A549 (cell line): ENCODE data around the gene PDSS1. TPM values are rescaled to one million over a fixed set of nuclear protein-coding genes. Genes with fewer than 3 reads are reported as not detected.

Experiments used
- ATAC-seq, 2 experiments: fragments of 200-7000 bp in 1 of 2; fragments of >200 bp in 1 of 2; cut with Nextera tagmentation in 1 of 2; cut with Tn5 transposase in 1 of 2; 3 replicates each; pipeline versions ENCODE4 v1.8.0 to v1.9.1; 2018 to 2020; ENCODE audit warnings: mild to moderate bottlenecking in 1 of 2, moderate library complexity in 1 of 2
- CTCF ChIA-PET: fragments of 300-600 bp; sonication (Branson Sonifier 250); formaldehyde crosslinking; extraction: SDS; loops from one replicate; lab custom pipeline; 2021; ENCODE audit warnings: antibody characterized with exemption, inconsistent platforms; lab: Yijun Ruan, JAX
- POLR2A ChIA-PET: fragments of 350-600 bp; formaldehyde crosslinking; extraction: SDS; loops from one replicate; lab custom pipeline; 2021; ENCODE audit warnings: antibody characterized with exemption, inconsistent platforms; lab: Yijun Ruan, JAX
- DNase-seq, 2 experiments: peaks; one replicate each; pipeline versions ENCODE4 v3.0.0 to v3.0.0-alpha.2; 2011 to 2016; ENCODE audit warnings: low read depth in 1 of 2, low spot score in 1 of 2
- FAIRE-seq: peaks from 2 replicates; lab custom pipeline; 2011; peaks lifted over from hg19 to GRCh38; lab: Jason Lieb, UNC
- H3K27ac ChIP-seq, 2 experiments: fragments of >200 bp; sonication (Bioruptor Twin); formaldehyde crosslinking; 3 replicates each; pipeline ENCODE4 v1.5.1; 2016 to 2017
- H3K4me1 ChIP-seq: fragments of >200 bp; sonication (Bioruptor Twin); formaldehyde crosslinking; 3 replicates; pipeline ENCODE4 v1.6.1; 2016
- H3K4me2 ChIP-seq: fragments of >200 bp; sonication (Bioruptor Twin); formaldehyde crosslinking; 3 replicates; pipeline ENCODE4 v1.6.1; 2016
- H3K4me3 ChIP-seq: fragments of >200 bp; sonication (Bioruptor Twin); formaldehyde crosslinking; 3 replicates; pipeline ENCODE4 v1.5.1; 2016
- H3K9me3 ChIP-seq: fragments of >200 bp; sonication (Bioruptor Twin); formaldehyde crosslinking; 3 replicates; pipeline ENCODE4 v1.6.1; 2016
- BHLHE40 ChIP-seq: IDR thresholded peaks from 2 replicates; pipeline ENCODE4 v1.6.1; 2012; ENCODE audit warnings: low read depth, low read length, inconsistent platforms
- CBX2 ChIP-seq: fragments of 200-600 bp; sonication (generic); IDR thresholded peaks from 2 replicates; pipeline ENCODE4 v1.6.1; 2016; ENCODE audit warnings: low read depth, mild to moderate bottlenecking, borderline replicate concordance
- CHD2 ChIP-seq: fragments of 150-350 bp; IDR thresholded peaks from 2 replicates; pipeline ENCODE4 v1.6.1; 2014; ENCODE audit warnings: low read length; ENCODE audit not compliant: partially characterized antibody
- EP300 ChIP-seq, 2 experiments: fragments of >200 bp; sonication (Bioruptor Twin); formaldehyde crosslinking; IDR thresholded peaks; 2 replicates in 1 of 2; 3 replicates in 1 of 2; pipeline ENCODE4 v1.6.1; 2016 to 2017
- FOSB ChIP-seq: fragments of 250-450 bp; sonication (Bioruptor Pico); IDR thresholded peaks from 2 replicates; pipeline ENCODE4 v1.5.0; 2020; ENCODE audit warnings: mild to moderate bottlenecking, moderate library complexity
- FOSL2 ChIP-seq, 2 experiments: fragments of 450-650 bp in 1 of 2; fragments of >200 bp in 1 of 2; sonication (Bioruptor Twin) in 1 of 2; formaldehyde crosslinking; IDR thresholded peaks; 2 replicates each; pipeline versions ENCODE4 v1.5.0 to v1.6.1; 2016 to 2020; ENCODE audit warnings: mild to moderate bottlenecking in 1 of 2, moderate library complexity in 1 of 2
- HDAC2 ChIP-seq: fragments of 200-600 bp; sonication (generic); IDR thresholded peaks from 2 replicates; pipeline ENCODE4 v1.6.1; 2016
- HEYL ChIP-seq: fragments of 250-450 bp; sonication (Bioruptor Pico); IDR thresholded peaks from 2 replicates; pipeline ENCODE4 v1.8.0; 2021; ENCODE audit warnings: mild to moderate bottlenecking, moderate library complexity
- HOXB5 ChIP-seq: fragments of 250-450 bp; sonication (Bioruptor Pico); IDR thresholded peaks from 2 replicates; pipeline ENCODE4 v1.5.0; 2020; ENCODE audit warnings: mild to moderate bottlenecking, moderate library complexity
- JUN ChIP-seq, 2 experiments: fragments of >200 bp; sonication (Bioruptor Twin); formaldehyde crosslinking; IDR thresholded peaks; 2 replicates in 1 of 2; 3 replicates in 1 of 2; pipeline ENCODE4 v1.6.1; 2016 to 2017
- JUNB ChIP-seq: fragments of >200 bp; sonication (Bioruptor Twin); formaldehyde crosslinking; IDR thresholded peaks from 2 replicates; pipeline ENCODE4 v1.6.1; 2016
- KDM5A ChIP-seq: fragments of 200-600 bp; sonication (generic); IDR thresholded peaks from 2 replicates; pipeline ENCODE4 v1.6.1; 2016; ENCODE audit warnings: antibody characterized with exemption, mild to moderate bottlenecking
- MAFK ChIP-seq: fragments of 450-650 bp; IDR thresholded peaks from 2 replicates; pipeline ENCODE4 v1.6.1; 2014; ENCODE audit not compliant: partially characterized antibody
- NPAS2 ChIP-seq: fragments of 250-450 bp; sonication (Bioruptor Pico); IDR thresholded peaks from 2 replicates; pipeline ENCODE4 v1.8.0; 2022; ENCODE audit warnings: mild to moderate bottlenecking, moderate library complexity, borderline replicate concordance
- NR3C1 ChIP-seq: fragments of >200 bp; sonication (Bioruptor Twin); formaldehyde crosslinking; IDR thresholded peaks from 3 replicates; pipeline ENCODE4 v1.6.1; 2017
- POLR2A ChIP-seq: IDR thresholded peaks from 2 replicates; pipeline ENCODE4 v1.6.1; 2012; ENCODE audit warnings: mild to moderate bottlenecking, low read length
- SMC3 ChIP-seq: fragments of >200 bp; sonication (Bioruptor Twin); formaldehyde crosslinking; IDR thresholded peaks from 3 replicates; pipeline ENCODE4 v1.6.1; 2018; ENCODE audit warnings: inconsistent platforms
- SREBF2 ChIP-seq: fragments of 450-650 bp; IDR thresholded peaks from 2 replicates; pipeline ENCODE4 v1.6.1; 2014; ENCODE audit warnings: mild to moderate bottlenecking, moderate library complexity
- ZFP36 ChIP-seq: fragments of 450-650 bp; IDR thresholded peaks from 2 replicates; pipeline ENCODE4 v1.6.1; 2014; ENCODE audit warnings: borderline replicate concordance; ENCODE audit not compliant: partially characterized antibody
- ZNF302 ChIP-seq: fragments of 250-450 bp; sonication (Bioruptor Pico); IDR thresholded peaks from 2 replicates; pipeline ENCODE4 v1.9.0; 2021; ENCODE audit warnings: inconsistent platforms, mild to moderate bottlenecking, moderate library complexity
- whole genome bisulfite sequencing: methylation state at CpG from one replicate; pipeline ENCODE4 v1.1.6; 2017; ENCODE audit errors: missing lambda C conversion rate; 5-methylcytosine and 5-hydroxymethylcytosine counted together
- polyA plus RNA-seq, 4 experiments: library from polyadenylated mRNA; depleted of rRNA in 3 of 4; stranded (reverse); fragments of >200 nt; fragmentation: RNase III in 1 of 4; extraction: RNeasy Plus Mini Kit Qiagen cat#74134 plus additional on column Dnase treatment in 1 of 4; gene quantifications; 2 replicates in 3 of 4; 3 replicates in 1 of 4; pipeline ENCODE4 v1.2.3, GENCODE V29; 2011 to 2017
- TF ChIP-seq, protein P1 (sequence below): fragments of 250-450 bp; sonication (Bioruptor Pico); IDR thresholded peaks from 2 replicates; pipeline ENCODE4 v1.5.0; 2020; ENCODE audit warnings: low read depth, mild to moderate bottlenecking, moderate library complexity
- TF ChIP-seq, protein P2 (sequence below): fragments of 250-450 bp; sonication (Bioruptor Pico); IDR thresholded peaks from 2 replicates; pipeline ENCODE4 v1.5.0; 2021; ENCODE audit warnings: mild to moderate bottlenecking, moderate library complexity, borderline replicate concordance
- TF ChIP-seq, protein P3 (sequence below): IDR thresholded peaks from 2 replicates; pipeline ENCODE4 v1.6.1; 2012

Gene PDSS1
- polyA plus RNA-seq, 2 of the 4 experiments (the other 2 are of a cell fraction) = 14.9 to 24.8 TPM

DNA sequence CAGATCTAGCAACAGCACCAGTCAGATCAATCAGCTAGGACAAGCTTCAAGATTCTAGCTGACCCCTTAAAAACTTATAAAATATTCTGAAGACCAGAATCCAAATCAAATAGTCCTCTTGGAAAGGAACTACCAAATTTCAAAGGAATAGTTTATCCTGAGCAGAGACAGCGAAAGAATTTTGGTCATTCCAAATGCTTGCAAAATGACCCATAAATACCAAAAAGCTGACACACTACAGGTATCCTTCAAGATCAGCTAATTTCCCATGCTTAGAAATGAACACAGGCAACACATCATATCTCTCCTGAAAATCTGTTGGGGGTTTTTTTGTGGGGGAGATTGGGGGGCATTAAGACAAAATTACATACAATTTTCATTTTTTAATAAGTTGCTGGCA, 78.8 kb downstream of the PDSS1 start:
- CTCF ChIA-PET = interaction anchor here (0.6 to 1.0 kb wide), 2 partner anchors 25 to 102 kb away, joined by 3 read pairs; no protein-coding TSS in a partner anchor

DNA sequence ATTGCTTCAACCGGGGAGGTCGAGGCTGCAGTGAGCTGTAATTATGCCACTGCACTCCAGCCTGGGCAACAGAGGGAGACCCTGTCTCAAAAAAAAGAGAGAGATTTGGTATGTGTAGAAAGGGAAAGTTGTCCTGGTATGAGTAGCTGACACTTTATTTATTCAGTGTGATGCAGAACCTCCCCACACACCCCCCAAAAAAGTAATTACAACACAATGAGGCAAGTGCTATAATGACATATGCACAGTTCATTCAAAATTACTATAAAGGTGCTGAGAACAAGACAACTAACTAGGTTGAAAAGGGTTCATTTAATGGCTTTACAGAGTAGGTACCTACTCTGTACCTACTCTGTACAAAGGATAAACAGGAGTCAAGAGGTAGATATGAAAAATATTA, 80.2 kb downstream of the PDSS1 start:
- ATAC-seq (no peak), FAIRE-seq (no peak)
- 96% methylated on average over 2 of the region's 2 CpGs for WGBS
- CTCF ChIA-PET = interaction anchor here (0.6 kb wide), 1 partner anchor 454 kb away, joined by 4 read pairs; no protein-coding TSS in a partner anchor
- no peak overlapping the region for H3K4me2 ChIP-seq
- TF ChIP-seq HEYL (CRISPR knock-in tag) (no peak), HOXB5 (CRISPR knock-in tag) (no peak), EP300 (IDR thresholded peaks at IDR 0.05) (no peak), CHD2 (no peak), HDAC2 (no peak), POLR2A (no peak), JUN (IDR thresholded peaks at IDR 0.05) (no peak), ZNF302 (CRISPR knock-in tag) (no peak), NR3C1 (no peak), BHLHE40 (no peak), SREBF2 (no peak), SMC3 (no peak), ZFP36 (no peak), JUNB (no peak), CBX2 (no peak), NPAS2 (no peak), FOSL2 (IDR thresholded peaks at IDR 0.05) (no peak), FOSL2 (CRISPR knock-in tag; IDR thresholded peaks at IDR 0.05) (no peak), FOSB (CRISPR knock-in tag) (no peak)
- TF ChIP-seq, protein P1, sequence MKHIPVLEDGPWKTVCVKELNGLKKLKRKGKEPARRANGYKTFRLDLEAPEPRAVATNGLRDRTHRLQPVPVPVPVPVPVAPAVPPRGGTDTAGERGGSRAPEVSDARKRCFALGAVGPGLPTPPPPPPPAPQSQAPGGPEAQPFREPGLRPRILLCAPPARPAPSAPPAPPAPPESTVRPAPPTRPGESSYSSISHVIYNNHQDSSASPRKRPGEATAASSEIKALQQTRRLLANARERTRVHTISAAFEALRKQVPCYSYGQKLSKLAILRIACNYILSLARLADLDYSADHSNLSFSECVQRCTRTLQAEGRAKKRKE (CRISPR knock-in tag) = no peak
- TF ChIP-seq, protein P2, sequence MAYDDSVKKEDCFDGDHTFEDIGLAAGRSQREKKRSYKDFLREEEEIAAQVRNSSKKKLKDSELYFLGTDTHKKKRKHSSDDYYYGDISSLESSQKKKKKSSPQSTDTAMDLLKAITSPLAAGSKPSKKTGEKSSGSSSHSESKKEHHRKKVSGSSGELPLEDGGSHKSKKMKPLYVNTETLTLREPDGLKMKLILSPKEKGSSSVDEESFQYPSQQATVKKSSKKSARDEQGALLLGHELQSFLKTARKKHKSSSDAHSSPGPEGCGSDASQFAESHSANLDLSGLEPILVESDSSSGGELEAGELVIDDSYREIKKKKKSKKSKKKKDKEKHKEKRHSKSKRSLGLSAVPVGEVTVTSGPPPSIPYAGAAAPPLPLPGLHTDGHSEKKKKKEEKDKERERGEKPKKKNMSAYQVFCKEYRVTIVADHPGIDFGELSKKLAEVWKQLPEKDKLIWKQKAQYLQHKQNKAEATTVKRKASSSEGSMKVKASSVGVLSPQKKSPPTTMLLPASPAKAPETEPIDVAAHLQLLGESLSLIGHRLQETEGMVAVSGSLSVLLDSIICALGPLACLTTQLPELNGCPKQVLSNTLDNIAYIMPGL (CRISPR knock-in tag) = no peak
- TF ChIP-seq, all 56 proteins: peak for 0
- no peak overlapping the region for H3K27ac ChIP-seq
- no peak overlapping the region for H3K4me3 ChIP-seq
- no peaks in the 10 kb centered on the region for H3K9me3 ChIP-seq
- POLR2A ChIA-PET = no interaction called here
- no peak for DNase-seq
- H3K4me1 ChIP-seq = peaks cover 32% of the 10 kb centered on the region

More for the DNA sequence above, 78.8 kb downstream of the PDSS1 start:
- H3K4me2 ChIP-seq = peak overlapping the region; percentile 20; the same call in 2 of the 3 replicates
- peaks cover 20% of the 10 kb centered on the region for H3K4me1 ChIP-seq
- TF ChIP-seq ZFP36 = no peak
- no peak for TF ChIP-seq FOSB (CRISPR knock-in tag)
- no peak for TF ChIP-seq MAFK
- no peak for TF ChIP-seq SMC3
- no peak for TF ChIP-seq BHLHE40
- no peak for TF ChIP-seq JUN (IDR thresholded peaks at IDR 0.05)
- TF ChIP-seq, protein P3, sequence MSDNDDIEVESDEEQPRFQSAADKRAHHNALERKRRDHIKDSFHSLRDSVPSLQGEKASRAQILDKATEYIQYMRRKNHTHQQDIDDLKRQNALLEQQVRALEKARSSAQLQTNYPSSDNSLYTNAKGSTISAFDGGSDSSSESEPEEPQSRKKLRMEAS = no peak
- H3K9me3 ChIP-seq = no peaks in the 10 kb centered on the region
- no peak overlapping the region for H3K27ac ChIP-seq
- FAIRE-seq (no peak), DNase-seq (no peak), ATAC-seq (no peak)
- no peak overlapping the region for H3K4me3 ChIP-seq
- whole genome bisulfite sequencing = 62% methylated on average over 1 of the region's 1 CpG
- POLR2A ChIA-PET = no interaction called here

DNA sequence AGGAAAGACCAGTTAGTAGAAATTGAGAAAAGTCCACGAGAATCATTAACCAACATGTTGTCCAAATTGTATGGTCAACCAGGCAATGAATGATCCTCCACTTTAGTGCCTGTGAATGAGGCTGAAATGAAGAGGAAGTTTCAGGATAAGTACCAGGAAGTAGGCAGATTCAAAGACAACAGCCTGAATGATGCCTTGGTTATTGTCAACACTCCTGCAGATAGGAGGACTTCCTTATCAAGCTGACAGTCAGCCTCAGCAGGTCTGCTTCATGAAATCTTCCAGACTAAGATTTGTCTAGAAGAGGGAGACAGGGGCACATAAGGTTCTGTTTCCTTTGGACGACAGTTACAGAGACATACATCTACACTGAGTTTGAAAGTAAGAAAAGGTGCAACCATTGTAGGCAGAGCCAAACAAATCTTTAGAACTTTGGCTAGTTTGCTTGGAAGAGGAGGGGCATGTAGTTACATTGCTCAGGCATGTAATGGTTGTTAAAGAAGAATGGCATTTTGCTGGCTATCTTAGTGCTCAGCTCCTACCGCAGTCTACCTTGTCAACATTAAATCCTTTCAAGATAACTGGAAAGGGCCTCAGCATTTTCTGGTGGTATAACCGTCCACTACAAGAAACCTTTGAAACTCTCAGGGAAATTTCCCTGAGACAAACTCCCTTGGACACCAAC, 81.8 kb downstream of the PDSS1 start:
- 0 out of 6 replicates have a peak overlapping the region, but pooled peaks of 1 of the 2 experiments have one; percentile 33 for H3K27ac ChIP-seq
- FAIRE-seq (no peak), DNase-seq (peak in 1 of 2 experiments; percentile 13), ATAC-seq (no peak)
- CTCF ChIA-PET = interaction anchor here (1.4 kb wide), 1 partner anchor 82 kb away, joined by 3 read pairs; the partner anchor contains the start of gene ABI1
- WGBS = 93% methylated on average over 4 of the region's 4 CpGs
- peaks cover 32% of the 10 kb centered on the region for H3K4me1 ChIP-seq
- H3K9me3 ChIP-seq = no peaks in the 10 kb centered on the region
- no peak overlapping the region for H3K4me3 ChIP-seq
- POLR2A ChIA-PET = no interaction called here
- TF ChIP-seq HEYL (CRISPR knock-in tag) = no peak
- no peak for TF ChIP-seq KDM5A
- H3K4me2 ChIP-seq = no peak overlapping the region
